A549 (cell line): Measurements from ENCODE around the gene TMEM14A. TPM values are rescaled to one million over a fixed set of nuclear protein-coding genes. Genes with fewer than 3 reads are reported as not detected.

Experiments
- ATAC-seq, 2 experiments: fragments of 200-7000 bp in 1 of 2; fragments of >200 bp in 1 of 2; cut with Nextera tagmentation in 1 of 2; cut with Tn5 transposase in 1 of 2; 3 replicates each; pipeline versions ENCODE4 v1.8.0 to v1.9.1; 2018 to 2020; ENCODE audit warnings: mild to moderate bottlenecking in 1 of 2, moderate library complexity in 1 of 2
- CTCF ChIA-PET: fragments of 300-600 bp; sonication (Branson Sonifier 250); formaldehyde crosslinking; extraction: SDS; loops from one replicate; lab custom pipeline; 2021; ENCODE audit warnings: antibody characterized with exemption, inconsistent platforms; lab: Yijun Ruan, JAX
- POLR2A ChIA-PET: fragments of 350-600 bp; formaldehyde crosslinking; extraction: SDS; loops from one replicate; lab custom pipeline; 2021; ENCODE audit warnings: antibody characterized with exemption, inconsistent platforms; lab: Yijun Ruan, JAX
- DNase-seq, 2 experiments: peaks; one replicate each; pipeline versions ENCODE4 v3.0.0 to v3.0.0-alpha.2; 2011 to 2016; ENCODE audit warnings: low read depth in 1 of 2, low spot score in 1 of 2
- FAIRE-seq: peaks from 2 replicates; lab custom pipeline; 2011; peaks lifted over from hg19 to GRCh38; lab: Jason Lieb, UNC
- H3K27ac ChIP-seq, 2 experiments: fragments of >200 bp; sonication (Bioruptor Twin); formaldehyde crosslinking; 3 replicates each; pipeline ENCODE4 v1.5.1; 2016 to 2017
- H3K4me1 ChIP-seq: fragments of >200 bp; sonication (Bioruptor Twin); formaldehyde crosslinking; 3 replicates; pipeline ENCODE4 v1.6.1; 2016
- H3K4me2 ChIP-seq: fragments of >200 bp; sonication (Bioruptor Twin); formaldehyde crosslinking; 3 replicates; pipeline ENCODE4 v1.6.1; 2016
- H3K4me3 ChIP-seq: fragments of >200 bp; sonication (Bioruptor Twin); formaldehyde crosslinking; 3 replicates; pipeline ENCODE4 v1.5.1; 2016
- H3K9me3 ChIP-seq: fragments of >200 bp; sonication (Bioruptor Twin); formaldehyde crosslinking; 3 replicates; pipeline ENCODE4 v1.6.1; 2016
- CBX2 ChIP-seq: fragments of 200-600 bp; sonication (generic); IDR thresholded peaks from 2 replicates; pipeline ENCODE4 v1.6.1; 2016; ENCODE audit warnings: low read depth, mild to moderate bottlenecking, borderline replicate concordance
- CBX8 ChIP-seq: fragments of 200-600 bp; sonication (generic); IDR thresholded peaks from 2 replicates; pipeline ENCODE4 v1.6.1; 2016
- CTCF ChIP-seq: fragments of >200 bp; sonication (Bioruptor Twin); formaldehyde crosslinking; IDR thresholded peaks from 3 replicates; pipeline ENCODE4 v1.5.1; 2016
- EHMT2 ChIP-seq: fragments of 200-600 bp; sonication (generic); IDR thresholded peaks from 2 replicates; pipeline ENCODE4 v1.6.1; 2016; ENCODE audit warnings: antibody characterized with exemption, low read depth, mild to moderate bottlenecking, moderate library complexity
- ELK1 ChIP-seq: fragments of 150-350 bp; IDR thresholded peaks from 2 replicates; pipeline ENCODE4 v1.6.1; 2014; ENCODE audit warnings: low read depth, mild to moderate bottlenecking, low read length
- ESRRA ChIP-seq: fragments of 150-350 bp; IDR thresholded peaks from 2 replicates; pipeline ENCODE4 v1.6.1; 2014; ENCODE audit warnings: mild to moderate bottlenecking, low read length, borderline replicate concordance
- FOSB ChIP-seq: fragments of 250-450 bp; sonication (Bioruptor Pico); IDR thresholded peaks from 2 replicates; pipeline ENCODE4 v1.5.0; 2020; ENCODE audit warnings: mild to moderate bottlenecking, moderate library complexity
- FOSL2 ChIP-seq, 2 experiments: fragments of 450-650 bp in 1 of 2; fragments of >200 bp in 1 of 2; sonication (Bioruptor Twin) in 1 of 2; formaldehyde crosslinking; IDR thresholded peaks; 2 replicates each; pipeline versions ENCODE4 v1.5.0 to v1.6.1; 2016 to 2020; ENCODE audit warnings: mild to moderate bottlenecking in 1 of 2, moderate library complexity in 1 of 2
- HDAC2 ChIP-seq: fragments of 200-600 bp; sonication (generic); IDR thresholded peaks from 2 replicates; pipeline ENCODE4 v1.6.1; 2016
- HES2 ChIP-seq: fragments of >200 bp; sonication (Bioruptor Twin); formaldehyde crosslinking; IDR thresholded peaks from 2 replicates; pipeline ENCODE4 v1.6.1; 2016
- HEYL ChIP-seq: fragments of 250-450 bp; sonication (Bioruptor Pico); IDR thresholded peaks from 2 replicates; pipeline ENCODE4 v1.8.0; 2021; ENCODE audit warnings: mild to moderate bottlenecking, moderate library complexity
- HMGXB4 ChIP-seq: fragments of 250-450 bp; sonication (Bioruptor Pico); IDR thresholded peaks from 2 replicates; pipeline ENCODE4 v1.5.0; 2021; ENCODE audit warnings: mild to moderate bottlenecking, moderate library complexity, borderline replicate concordance
- HOXA7 ChIP-seq: fragments of 250-450 bp; sonication (Bioruptor Pico); IDR thresholded peaks from 2 replicates; pipeline ENCODE4 v1.5.0; 2020; ENCODE audit warnings: mild to moderate bottlenecking, moderate library complexity
- HOXB13 ChIP-seq: fragments of 250-450 bp; sonication (Bioruptor Pico); IDR thresholded peaks from 2 replicates; pipeline ENCODE4 v1.5.0; 2020; ENCODE audit warnings: low read depth, mild to moderate bottlenecking, moderate library complexity
- HOXB5 ChIP-seq: fragments of 250-450 bp; sonication (Bioruptor Pico); IDR thresholded peaks from 2 replicates; pipeline ENCODE4 v1.5.0; 2020; ENCODE audit warnings: mild to moderate bottlenecking, moderate library complexity
- KDM1A ChIP-seq: fragments of 200-600 bp; sonication (generic); IDR thresholded peaks from 2 replicates; pipeline ENCODE4 v1.6.1; 2016; ENCODE audit warnings: low read depth, mild to moderate bottlenecking
- MAFK ChIP-seq: fragments of 450-650 bp; IDR thresholded peaks from 2 replicates; pipeline ENCODE4 v1.6.1; 2014; ENCODE audit not compliant: partially characterized antibody
- MAZ ChIP-seq: fragments of 150-350 bp; IDR thresholded peaks from 2 replicates; pipeline ENCODE4 v1.6.1; 2014; ENCODE audit warnings: antibody characterized with exemption, low read depth, low read length, borderline replicate concordance
- POLR2A ChIP-seq: IDR thresholded peaks from 2 replicates; pipeline ENCODE4 v1.6.1; 2012; ENCODE audit warnings: mild to moderate bottlenecking, low read length
- POLR2AphosphoS2 ChIP-seq: conservative IDR thresholded peaks from 2 replicates; pipeline ENCODE4 v1.6.1; 2012; ENCODE audit warnings: low read length, improper control_type of control experiment, inconsistent platforms
- SMC3 ChIP-seq: fragments of >200 bp; sonication (Bioruptor Twin); formaldehyde crosslinking; IDR thresholded peaks from 3 replicates; pipeline ENCODE4 v1.6.1; 2018; ENCODE audit warnings: inconsistent platforms
- TP53 ChIP-seq: fragments of 250-450 bp; sonication (Bioruptor Pico); IDR thresholded peaks from 2 replicates; pipeline ENCODE4 v1.5.0; 2021; ENCODE audit warnings: mild to moderate bottlenecking, moderate library complexity
- ZNF302 ChIP-seq: fragments of 250-450 bp; sonication (Bioruptor Pico); IDR thresholded peaks from 2 replicates; pipeline ENCODE4 v1.9.0; 2021; ENCODE audit warnings: inconsistent platforms, mild to moderate bottlenecking, moderate library complexity
- WGBS: methylation state at CpG from one replicate; pipeline ENCODE4 v1.1.6; 2017; ENCODE audit errors: missing lambda C conversion rate; 5-methylcytosine and 5-hydroxymethylcytosine counted together
- polyA plus RNA-seq, 4 experiments: library from polyadenylated mRNA; depleted of rRNA in 3 of 4; stranded (reverse); fragments of >200 nt; fragmentation: RNase III in 1 of 4; extraction: RNeasy Plus Mini Kit Qiagen cat#74134 plus additional on column Dnase treatment in 1 of 4; gene quantifications; 2 replicates in 3 of 4; 3 replicates in 1 of 4; pipeline ENCODE4 v1.2.3, GENCODE V29; 2011 to 2017
- TF ChIP-seq, protein P1 (sequence below): fragments of 250-450 bp; sonication (Bioruptor Pico); IDR thresholded peaks from 2 replicates; pipeline ENCODE4 v1.5.0; 2020; ENCODE audit warnings: low read depth, mild to moderate bottlenecking, moderate library complexity
- TF ChIP-seq, protein P2 (sequence below): IDR thresholded peaks from 2 replicates; pipeline ENCODE4 v1.6.1; 2012
- TF ChIP-seq, protein P3 (sequence below): IDR thresholded peaks from 2 replicates; pipeline ENCODE4 v1.6.1; 2012

The TMEM14A gene
- polyA plus RNA-seq, 2 of the 4 experiments (the other 2 are of a cell fraction) = 53.4 to 63.8 TPM

GRCh38 chr6:52724042-52724405, 53.1 kb downstream of the TMEM14A start:
- peak overlapping the region; percentile 63 for H3K4me2 ChIP-seq
- ChIA-PET CTCF (interaction anchor here (1.0 to 1.4 kb wide), 6 partner anchors 10 to 271 kb away, joined by 3 to 5 read pairs (median 4); partner anchors contain the start of gene GSTA4), POLR2A (no interaction called here)
- 35% methylated on average over 2 of the region's 2 CpGs for WGBS
- H3K4me3 ChIP-seq = no peak overlapping the region
- peak in 1 of 2 experiments; percentile 23 for DNase-seq
- peak; percentile 43 to 51; a peak in 3 of 6 replicates for ATAC-seq
- H3K27ac ChIP-seq = peak overlapping the region; percentile 79 to 84
- FAIRE-seq = no peak
- H3K4me1 ChIP-seq = peaks cover 32% of the 10 kb centered on the region
- TF ChIP-seq HEYL (CRISPR knock-in tag) (no peak), ZNF302 (no peak), FOSB (CRISPR knock-in tag) (no peak), TP53 (CRISPR knock-in tag) (no peak), HDAC2 (no peak), CBX8 (no peak), ELK1 (no peak), HES2 (no peak), ESRRA (no peak), MAZ (no peak)
- TF ChIP-seq, protein P1, sequence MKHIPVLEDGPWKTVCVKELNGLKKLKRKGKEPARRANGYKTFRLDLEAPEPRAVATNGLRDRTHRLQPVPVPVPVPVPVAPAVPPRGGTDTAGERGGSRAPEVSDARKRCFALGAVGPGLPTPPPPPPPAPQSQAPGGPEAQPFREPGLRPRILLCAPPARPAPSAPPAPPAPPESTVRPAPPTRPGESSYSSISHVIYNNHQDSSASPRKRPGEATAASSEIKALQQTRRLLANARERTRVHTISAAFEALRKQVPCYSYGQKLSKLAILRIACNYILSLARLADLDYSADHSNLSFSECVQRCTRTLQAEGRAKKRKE (CRISPR knock-in tag) = no peak
- TF ChIP-seq, protein P2, sequence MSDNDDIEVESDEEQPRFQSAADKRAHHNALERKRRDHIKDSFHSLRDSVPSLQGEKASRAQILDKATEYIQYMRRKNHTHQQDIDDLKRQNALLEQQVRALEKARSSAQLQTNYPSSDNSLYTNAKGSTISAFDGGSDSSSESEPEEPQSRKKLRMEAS = no peak
- TF ChIP-seq, protein P3, sequence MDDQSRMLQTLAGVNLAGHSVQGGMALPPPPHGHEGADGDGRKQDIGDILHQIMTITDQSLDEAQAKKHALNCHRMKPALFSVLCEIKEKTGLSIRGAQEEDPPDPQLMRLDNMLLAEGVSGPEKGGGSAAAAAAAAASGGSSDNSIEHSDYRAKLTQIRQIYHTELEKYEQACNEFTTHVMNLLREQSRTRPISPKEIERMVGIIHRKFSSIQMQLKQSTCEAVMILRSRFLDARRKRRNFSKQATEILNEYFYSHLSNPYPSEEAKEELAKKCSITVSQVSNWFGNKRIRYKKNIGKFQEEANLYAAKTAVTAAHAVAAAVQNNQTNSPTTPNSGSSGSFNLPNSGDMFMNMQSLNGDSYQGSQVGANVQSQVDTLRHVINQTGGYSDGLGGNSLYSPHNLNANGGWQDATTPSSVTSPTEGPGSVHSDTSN = no peak
- no peaks in the 10 kb centered on the region for H3K9me3 ChIP-seq

- peak overlapping the region; percentile 79 to 84 for H3K27ac ChIP-seq
- ChIA-PET POLR2A (no interaction called here), CTCF (interaction anchor here (0.6 to 1.4 kb wide), 11 partner anchors 9 to 609 kb away, joined by 3 to 5 read pairs (median 4); partner anchors contain the start of gene GSTA4)
- 52% methylated on average over 12 of the region's 13 CpGs for WGBS
- H3K9me3 ChIP-seq = no peaks in the 10 kb centered on the region
- peaks cover 32% of the 10 kb centered on the region for H3K4me1 ChIP-seq
- FAIRE-seq (no peak), DNase-seq (peak; percentile 58 to 68), ATAC-seq (peak; percentile 88 to 97)
- peak overlapping the region; percentile 63 for H3K4me2 ChIP-seq
- no peak overlapping the region for H3K4me3 ChIP-seq
- TF ChIP-seq HOXB13 (no peak), EHMT2 (no peak), TP53 (CRISPR knock-in tag) (no peak), MAFK (no peak), KDM1A (no peak), SMC3 (peak; percentile 57), HOXA7 (no peak), POLR2A (no peak), HEYL (CRISPR knock-in tag) (no peak), FOSB (CRISPR knock-in tag) (no peak), HMGXB4 (CRISPR knock-in tag) (no peak), HDAC2 (no peak), CBX2 (no peak), ZNF302 (no peak), POLR2AphosphoS2 (no peak), HOXB5 (no peak), FOSL2 (IDR thresholded peaks at IDR 0.05) (no peak), FOSL2 (CRISPR knock-in tag; IDR thresholded peaks at IDR 0.05) (0 out of 2 replicates have a peak, but pooled peaks have one; percentile 11), CTCF (peak; percentile 65), MAZ (no peak)
- TF ChIP-seq, protein P1 (CRISPR knock-in tag) = no peak
These were observed 53.7 kb downstream of the TMEM14A start for GRCh38 chr6:52724406-52725121.
